OCI-LY1 (cell line): ENCODE results near the gene CBR3.

Experiments used
- CTCF ChIP-seq: fragments of 200-600 bp; sonication (generic), shearing (Covaris generic); IDR thresholded peaks from 2 replicates; pipeline ENCODE4 v1.5.1; 2017; ENCODE audit warnings: mild to moderate bottlenecking, antibody characterized with exemption, low read length, moderate library complexity, mixed read lengths
- EZH2 ChIP-seq: fragments of 200-600 bp; sonication (generic), shearing (Covaris generic); IDR thresholded peaks from 2 replicates; pipeline ENCODE4 v1.8.0; 2017; ENCODE audit warnings: borderline replicate concordance, mixed run types, mild to moderate bottlenecking, antibody characterized with exemption, low read length, moderate library complexity, mixed read lengths

- TF ChIP-seq CTCF (no peak), EZH2 (no peak)
Observed at GRCh38 chr21:36120304-36120888, 14.5 kb upstream of the CBR3 start.
